ENCODE results near the gene TRMT2B.

The TRMT2B gene

DNA sequence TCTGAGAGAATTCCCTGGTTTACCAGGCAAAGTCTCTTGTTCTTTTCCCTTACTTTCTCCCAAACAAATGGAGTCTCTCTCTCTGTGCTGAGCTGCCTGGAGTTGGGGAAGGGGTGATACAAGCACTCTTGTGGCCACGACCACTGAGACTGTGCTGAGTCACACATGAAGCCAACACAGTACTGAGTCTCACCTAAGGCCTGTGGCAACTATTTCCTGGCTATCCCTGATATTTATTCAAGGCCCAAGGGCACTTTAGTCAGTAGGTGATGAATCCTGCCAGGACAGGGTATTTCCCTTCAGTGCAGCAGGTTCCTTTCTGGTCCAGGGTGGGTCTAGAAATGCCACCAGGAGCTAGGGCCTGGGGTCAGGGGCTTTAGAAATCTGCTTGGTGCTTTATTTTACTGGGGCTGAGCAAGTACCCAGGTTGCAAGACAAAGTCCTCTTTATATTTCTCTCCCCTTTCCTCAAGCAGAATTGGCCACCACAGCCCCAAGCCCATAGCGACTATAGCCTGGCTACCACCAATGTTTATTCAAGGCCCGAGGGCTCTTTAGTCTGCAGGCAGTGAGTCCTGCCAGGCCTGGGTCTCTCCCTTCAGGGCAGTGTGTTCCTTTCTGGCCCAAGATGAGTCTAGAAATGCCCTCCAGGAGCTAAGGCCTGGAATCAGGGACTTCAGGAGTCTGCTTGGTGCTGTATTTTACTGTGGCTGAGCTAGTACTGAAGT is 71.9 kb downstream of the TRMT2B start:
- H3K36me3 ChIP-seq (ENCODE audit: insufficient read depth, low read length) = no peaks in the 10 kb centered on the region
- no peaks in the 10 kb centered on the region for H3K9me3 ChIP-seq (ENCODE audit: insufficient read depth, low read depth, low read length)
- H4K20me1 ChIP-seq (ENCODE audit: insufficient read depth, low read length, poor library complexity, severe bottlenecking) = no peaks in the 10 kb centered on the region
- H3K9ac ChIP-seq (ENCODE audit: low read depth, low read length, poor library complexity, severe bottlenecking) = no peak overlapping the region
- H3K27me3 ChIP-seq (ENCODE audit: insufficient read depth, low read length, poor library complexity, severe bottlenecking) = no peaks in the 10 kb centered on the region
- no peaks in the 10 kb centered on the region for H3K9me2 ChIP-seq (replicated peaks; ENCODE audit: low read depth, low read length)
- H3K4me1 ChIP-seq (ENCODE audit: insufficient read depth, low read length, poor library complexity, severe bottlenecking) = no peaks in the 10 kb centered on the region
- H3K4me2 ChIP-seq (ENCODE audit: low read depth, low read length, poor library complexity, severe bottlenecking) = no peak overlapping the region
- no peak overlapping the region for H2AFZ ChIP-seq (ENCODE audit: low read length)
- H3F3A ChIP-seq (ENCODE audit: low read depth) = no peaks in the 10 kb centered on the region
- no peaks in the 10 kb centered on the region for H3K79me2 ChIP-seq (ENCODE audit: insufficient read depth, low read length)
- H3K4me3 ChIP-seq (ENCODE audit: low read length, poor library complexity, severe bottlenecking) = no peak overlapping the region
- TF ChIP-seq, protein P1, sequence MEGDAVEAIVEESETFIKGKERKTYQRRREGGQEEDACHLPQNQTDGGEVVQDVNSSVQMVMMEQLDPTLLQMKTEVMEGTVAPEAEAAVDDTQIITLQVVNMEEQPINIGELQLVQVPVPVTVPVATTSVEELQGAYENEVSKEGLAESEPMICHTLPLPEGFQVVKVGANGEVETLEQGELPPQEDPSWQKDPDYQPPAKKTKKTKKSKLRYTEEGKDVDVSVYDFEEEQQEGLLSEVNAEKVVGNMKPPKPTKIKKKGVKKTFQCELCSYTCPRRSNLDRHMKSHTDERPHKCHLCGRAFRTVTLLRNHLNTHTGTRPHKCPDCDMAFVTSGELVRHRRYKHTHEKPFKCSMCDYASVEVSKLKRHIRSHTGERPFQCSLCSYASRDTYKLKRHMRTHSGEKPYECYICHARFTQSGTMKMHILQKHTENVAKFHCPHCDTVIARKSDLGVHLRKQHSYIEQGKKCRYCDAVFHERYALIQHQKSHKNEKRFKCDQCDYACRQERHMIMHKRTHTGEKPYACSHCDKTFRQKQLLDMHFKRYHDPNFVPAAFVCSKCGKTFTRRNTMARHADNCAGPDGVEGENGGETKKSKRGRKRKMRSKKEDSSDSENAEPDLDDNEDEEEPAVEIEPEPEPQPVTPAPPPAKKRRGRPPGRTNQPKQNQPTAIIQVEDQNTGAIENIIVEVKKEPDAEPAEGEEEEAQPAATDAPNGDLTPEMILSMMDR (conservative IDR thresholded peaks at IDR 0.05; ENCODE audit: low read length) = no peak

DNA sequence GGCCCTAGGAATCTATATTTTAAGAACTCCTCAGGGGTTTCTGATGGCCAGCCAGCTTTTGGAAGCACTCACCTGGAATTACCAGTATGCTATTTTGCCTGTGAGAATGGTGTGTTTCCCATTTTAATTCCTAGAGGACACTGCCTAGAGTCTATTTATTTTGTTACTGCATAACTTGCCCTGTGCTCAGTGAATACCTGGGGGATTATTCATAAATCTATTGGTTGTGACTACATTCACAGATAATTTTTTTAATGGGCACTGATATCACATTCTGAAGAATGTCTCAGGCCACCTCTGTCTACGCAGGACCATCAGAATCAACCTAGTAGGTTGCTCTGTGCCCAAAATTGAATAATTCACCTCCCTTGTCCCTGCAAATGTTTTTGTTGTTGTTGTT is 75.7 kb downstream of the TRMT2B start:
- H3K36me3 ChIP-seq (ENCODE audit: insufficient read depth, low read length) = no peaks in the 10 kb centered on the region
- no peak overlapping the region for H3K4me3 ChIP-seq (ENCODE audit: low read length, poor library complexity, severe bottlenecking)
- no peaks in the 10 kb centered on the region for H3K9me2 ChIP-seq (replicated peaks; ENCODE audit: low read depth, low read length)
- no peak for TF ChIP-seq EZH2phosphoT487 (IDR thresholded peaks at IDR 0.05; ENCODE audit: borderline replicate concordance)
- TF ChIP-seq, protein P1 (conservative IDR thresholded peaks at IDR 0.05; ENCODE audit: low read length) = no peak
- no peaks in the 10 kb centered on the region for H3K27me3 ChIP-seq (ENCODE audit: insufficient read depth, low read length, poor library complexity, severe bottlenecking)
- H3K9ac ChIP-seq (ENCODE audit: low read depth, low read length, poor library complexity, severe bottlenecking) = no peak overlapping the region
- no peaks in the 10 kb centered on the region for H3F3A ChIP-seq (ENCODE audit: low read depth)
- no peaks in the 10 kb centered on the region for H4K20me1 ChIP-seq (ENCODE audit: insufficient read depth, low read length, poor library complexity, severe bottlenecking)
- H2AFZ ChIP-seq (ENCODE audit: low read length) = no peak overlapping the region
- no peak overlapping the region for H3K4me2 ChIP-seq (ENCODE audit: low read depth, low read length, poor library complexity, severe bottlenecking)
- H3K4me1 ChIP-seq (ENCODE audit: insufficient read depth, low read length, poor library complexity, severe bottlenecking) = no peaks in the 10 kb centered on the region
- no peaks in the 10 kb centered on the region for H3K79me2 ChIP-seq (ENCODE audit: insufficient read depth, low read length)
- no peaks in the 10 kb centered on the region for H3K9me3 ChIP-seq (ENCODE audit: insufficient read depth, low read depth, low read length)

DNA sequence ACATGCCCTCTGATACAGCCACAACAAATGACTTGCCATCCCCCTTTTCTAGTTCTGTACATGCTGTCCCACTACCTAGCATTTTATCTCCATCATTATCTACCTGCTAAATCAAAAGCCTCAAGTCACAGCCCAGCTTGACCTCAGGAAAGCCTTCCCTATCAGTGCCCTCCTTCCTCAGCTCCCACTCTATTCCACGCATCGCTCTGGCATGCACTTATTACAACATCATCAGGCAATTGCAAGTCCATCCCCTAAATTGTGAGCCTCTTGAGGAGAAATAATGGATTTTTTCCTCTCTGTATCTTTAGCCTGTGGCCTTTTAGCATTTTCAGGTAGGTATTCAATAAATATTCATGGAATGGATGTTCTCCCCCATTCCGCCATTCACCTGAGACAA is 76.7 kb downstream of the TRMT2B start:
- Histone ChIP-seq H3K4me1 (ENCODE audit: insufficient read depth, low read length, poor library complexity, severe bottlenecking) (no peaks in the 10 kb centered on the region), H3K9me3 (ENCODE audit: insufficient read depth, low read depth, low read length) (no peaks in the 10 kb centered on the region), H3K36me3 (ENCODE audit: insufficient read depth, low read length) (no peaks in the 10 kb centered on the region), H4K20me1 (ENCODE audit: insufficient read depth, low read length, poor library complexity, severe bottlenecking) (no peaks in the 10 kb centered on the region), H3F3A (ENCODE audit: low read depth) (no peaks in the 10 kb centered on the region), H3K4me3 (ENCODE audit: low read length, poor library complexity, severe bottlenecking) (no peak overlapping the region), H3K79me2 (ENCODE audit: insufficient read depth, low read length) (no peaks in the 10 kb centered on the region), H2AFZ (ENCODE audit: low read length) (no peak overlapping the region), H3K27me3 (ENCODE audit: insufficient read depth, low read length, poor library complexity, severe bottlenecking) (no peaks in the 10 kb centered on the region), H3K9me2 (replicated peaks; ENCODE audit: low read depth, low read length) (no peaks in the 10 kb centered on the region), H3K9ac (ENCODE audit: low read depth, low read length, poor library complexity, severe bottlenecking) (no peak overlapping the region), H3K4me2 (ENCODE audit: low read depth, low read length, poor library complexity, severe bottlenecking) (no peak overlapping the region)
- TF ChIP-seq, protein P1 (conservative IDR thresholded peaks at IDR 0.05; ENCODE audit: low read length) = no peak
- no peak for TF ChIP-seq EZH2phosphoT487 (IDR thresholded peaks at IDR 0.05; ENCODE audit: borderline replicate concordance)

All from Loucy (cell line).